K562 (cell line): ENCODE measurements around the gene LRFN2. TPM values are rescaled to one million over a fixed set of nuclear protein-coding genes. Genes with fewer than 3 reads are reported as not detected.
A peak's percentile ranks its signal among the peaks of the same experiment; 100 is the strongest.

ENCODE experiments used
- ATAC-seq: fragments of 200-7000 bp; cut with Tn5 transposase; 3 replicates; pipeline ENCODE4 v1.9.1; 2020; ENCODE audit warnings: moderate library complexity
- BruUV-seq: library from RNA; stranded (reverse); fragments of 400-500 nt; replicated peaks from 2 replicates; lab custom pipeline; 2021; lab: Mats Ljungman, UMichigan
- CTCF ChIA-PET: fragments of 300-600 bp; formaldehyde crosslinking; extraction: SDS; loops from one replicate; lab custom pipeline; 2021; ENCODE audit warnings: low intra/inter-chr PET ratio; lab: Yijun Ruan, JAX
- POLR2A ChIA-PET: fragments of 300-600, 350-650 bp; sonication (Branson Sonifier 250); formaldehyde crosslinking; extraction: SDS; loops from one replicate; lab custom pipeline; 2021; ENCODE audit warnings: antibody characterized with exemption, inconsistent platforms; lab: Yijun Ruan, JAX
- DNase-seq, 4 experiments: peaks; one replicate each; pipeline versions ENCODE4 v3.0.0 to v3.0.0-alpha.2; 2011 to 2018; ENCODE audit warnings: low spot score in 3 of 4, mixed read lengths in 3 of 4; ENCODE audit errors: extremely low read depth in 1 of 4
- FAIRE-seq: peaks from 2 replicates; lab custom pipeline; 2011; peaks lifted over from hg19 to GRCh38; lab: Jason Lieb, UNC
- H2AFZ ChIP-seq: 2 replicates; pipeline ENCODE4 v1.6.0; 2011; ENCODE audit warnings: low read depth, low read length, control low read depth, inconsistent platforms
- H3K27ac ChIP-seq: fragments of 200-600 bp; 3 replicates; pipeline ENCODE4 v1.8.0; 2011; ENCODE audit warnings: low read depth, mild to moderate bottlenecking, control low read depth, inconsistent platforms, low read length, moderate library complexity, mixed read lengths; ENCODE audit errors: extremely low read depth
- H3K27me3 ChIP-seq, 2 experiments: fragments of 300-600 bp in 1 of 2; 2 replicates in 1 of 2; 3 replicates in 1 of 2; pipeline versions ENCODE4 v1.6.0 to v1.8.0; 2011; ENCODE audit warnings: inconsistent platforms in 2 of 2, low read length in 2 of 2, mild to moderate bottlenecking in 1 of 2, mixed read lengths in 1 of 2, moderate library complexity in 1 of 2; ENCODE audit not compliant: control insufficient read depth in 2 of 2, insufficient read depth in 2 of 2
- H3K36me3 ChIP-seq: fragments of 300-600 bp; 3 replicates; pipeline ENCODE4 v1.8.0; 2011; ENCODE audit warnings: mild to moderate bottlenecking, low read length, inconsistent platforms; ENCODE audit not compliant: control insufficient read depth, insufficient read depth
- H3K4me1 ChIP-seq, 2 experiments: fragments of 200-600 bp in 1 of 2; replicated peaks in 1 of 2; 2 replicates in 1 of 2; 3 replicates in 1 of 2; pipeline versions ENCODE4 v1.5.1 to v1.8.0; 2011; ENCODE audit warnings: inconsistent platforms in 2 of 2, low read length in 2 of 2, mild to moderate bottlenecking in 1 of 2, mixed read lengths in 1 of 2, moderate library complexity in 1 of 2; ENCODE audit not compliant: control insufficient read depth in 2 of 2, insufficient read depth in 2 of 2
- H3K4me2 ChIP-seq: 2 replicates; pipeline ENCODE4 v1.6.1; 2011; ENCODE audit warnings: low read length, control low read depth, inconsistent platforms, mixed read lengths; ENCODE audit not compliant: insufficient read depth
- H3K4me3 ChIP-seq: fragments of 200-600 bp; sonication (generic), shearing (Covaris generic); 2 replicates; pipeline ENCODE4 v1.5.1; 2016; ENCODE audit warnings: control low read depth, inconsistent platforms
- H3K79me2 ChIP-seq: fragments of 200-600 bp; 3 replicates; pipeline ENCODE4 v1.8.0; 2011; ENCODE audit warnings: low read length, inconsistent platforms; ENCODE audit not compliant: control insufficient read depth, insufficient read depth
- H3K9ac ChIP-seq, 2 experiments: 2 replicates each; pipeline versions ENCODE4 v1.6.0 to v1.6.1; 2011; ENCODE audit warnings: low read depth in 2 of 2, low read length in 2 of 2, control low read depth in 1 of 2, inconsistent platforms in 1 of 2, mild to moderate bottlenecking in 1 of 2, mixed read lengths in 1 of 2; ENCODE audit not compliant: insufficient read depth in 1 of 2
- H3K9me1 ChIP-seq: one replicate; pipeline ENCODE4 v1.6.0; 2011; ENCODE audit warnings: inconsistent platforms, mild to moderate bottlenecking, low read length, moderate library complexity; ENCODE audit not compliant: control insufficient read depth, insufficient read depth
- H3K9me3 ChIP-seq: replicated peaks from 2 replicates; pipeline ENCODE4 v1.5.1; 2011; ENCODE audit warnings: low read depth, low read length, inconsistent platforms; ENCODE audit not compliant: control insufficient read depth, insufficient read depth
- H4K20me1 ChIP-seq: replicated peaks from 2 replicates; pipeline ENCODE4 v1.6.1; 2011; ENCODE audit warnings: low read length, inconsistent platforms, mixed read lengths; ENCODE audit not compliant: control insufficient read depth, insufficient read depth
- C11orf30 ChIP-seq: fragments of 450-650 bp; IDR thresholded peaks from 2 replicates; pipeline ENCODE4 v1.6.1; 2016; ENCODE audit warnings: low read depth, mild to moderate bottlenecking
- ILK ChIP-seq: fragments of 450-650 bp; IDR thresholded peaks from 2 replicates; pipeline ENCODE4 v1.6.1; 2016; ENCODE audit warnings: missing genetic modification characterization, low read depth, mild to moderate bottlenecking, missing compliant biosample characterization, moderate library complexity, borderline replicate concordance
- MIER1 ChIP-seq: fragments of 450-650 bp; IDR thresholded peaks from 2 replicates; pipeline ENCODE4 v1.6.1; 2016; ENCODE audit warnings: antibody characterized with exemption, mild to moderate bottlenecking, low read depth
- NFXL1 ChIP-seq: fragments of 450-650 bp; formaldehyde crosslinking; IDR thresholded peaks from 2 replicates; pipeline ENCODE4 v1.4.0; 2021; ENCODE audit warnings: mild to moderate bottlenecking
- PHTF2 ChIP-seq: fragments of 250-450 bp; sonication (Bioruptor Pico); IDR thresholded peaks from 2 replicates; pipeline ENCODE4 v1.5.0; 2021; ENCODE audit warnings: mild to moderate bottlenecking
- SIN3B ChIP-seq: fragments of 450-650 bp; IDR thresholded peaks from 2 replicates; pipeline ENCODE4 v1.6.1; 2017; ENCODE audit warnings: low read depth, mild to moderate bottlenecking, moderate library complexity
- ZBTB7A ChIP-seq: IDR thresholded peaks from 2 replicates; pipeline ENCODE4 v1.6.1; 2011; ENCODE audit warnings: low read depth, mild to moderate bottlenecking, low read length, moderate library complexity, borderline replicate concordance; ENCODE audit not compliant: control insufficient read depth
- ZFP36 ChIP-seq: fragments of 150-350 bp; IDR thresholded peaks from 2 replicates; pipeline ENCODE4 v1.6.1; 2018; ENCODE audit warnings: low read length, low read depth; ENCODE audit not compliant: partially characterized antibody
- ZKSCAN3 ChIP-seq: fragments of 250-450 bp; sonication (Bioruptor Pico); IDR thresholded peaks from 2 replicates; pipeline ENCODE4 v1.4.0; 2020
- ZNF695 ChIP-seq: fragments of 450-650 bp; formaldehyde crosslinking; IDR thresholded peaks from 2 replicates; pipeline ENCODE4 v1.4.0; 2020; ENCODE audit warnings: mild to moderate bottlenecking, moderate library complexity
- WGBS: fragments of 100-300 bp; shearing (Covaris generic); methylation state at CpG from one replicate; pipeline ENCODE4 v1.1.6; 2016; ENCODE audit warnings: low coverage, mixed read lengths; ENCODE audit not compliant: insufficient coverage; ENCODE audit errors: missing lambda C conversion rate; 5-methylcytosine and 5-hydroxymethylcytosine counted together
- in situ Hi-C: fragments of 300-500 bp; cut with MboI; formaldehyde crosslinking; loops from 4 replicates; pipeline ENCODE4 v1.15.0; 2018; ENCODE audit warnings: inconsistent platforms, mixed read lengths
- intact Hi-C: fragments of 100-400 bp; cut with micrococcal nuclease; formaldehyde crosslinking; loops from 2 replicates; pipeline ENCODE4 v1.14.2; 2022
- polyA plus RNA-seq, 8 experiments: library from polyadenylated mRNA; depleted of rRNA in 4 of 8; stranded (reverse) in 5 of 8; unstranded in 3 of 8; fragments of >200 nt; fragmentation: Nextera tagmentation in 2 of 8; fragmentation: Illumina TruSeq in 1 of 8; extraction: Ambion mirVana in 2 of 8; extraction: Trizol in 1 of 8; gene quantifications; 2 replicates each; pipeline versions ENCODE4 v1.2.1 to v1.2.3, GENCODE V29; 2011 to 2014; ENCODE audit warnings: inconsistent platforms in 1 of 8, missing spikeins in 1 of 8
- total RNA-seq, 7 experiments: library from RNA; depleted of rRNA in 6 of 7; stranded (reverse); fragments of >200 nt in 6 of 7; fragmentation: Illumina TruSeq in 2 of 7; extraction: Trizol in 2 of 7; gene quantifications; 2 replicates each; pipeline versions ENCODE4 v1.2.1 to v1.2.3, GENCODE V29; 2011 to 2021; ENCODE audit warnings: low replicate concordance in 1 of 7
- TF ChIP-seq, protein P1 (sequence below), 2 experiments: fragments of 450-650 bp; formaldehyde crosslinking in 1 of 2; IDR thresholded peaks; 2 replicates each; pipeline versions ENCODE4 v1.4.0 to v1.6.1; 2014 to 2020; ENCODE audit warnings: mild to moderate bottlenecking in 2 of 2, borderline replicate concordance in 1 of 2, low read depth in 1 of 2

The LRFN2 gene
- total and polyA plus RNA-seq, 9 of the 15 experiments (the other 6 are each of a cell fraction or from before 2014, with no cell fraction given) = not detected

DNA sequence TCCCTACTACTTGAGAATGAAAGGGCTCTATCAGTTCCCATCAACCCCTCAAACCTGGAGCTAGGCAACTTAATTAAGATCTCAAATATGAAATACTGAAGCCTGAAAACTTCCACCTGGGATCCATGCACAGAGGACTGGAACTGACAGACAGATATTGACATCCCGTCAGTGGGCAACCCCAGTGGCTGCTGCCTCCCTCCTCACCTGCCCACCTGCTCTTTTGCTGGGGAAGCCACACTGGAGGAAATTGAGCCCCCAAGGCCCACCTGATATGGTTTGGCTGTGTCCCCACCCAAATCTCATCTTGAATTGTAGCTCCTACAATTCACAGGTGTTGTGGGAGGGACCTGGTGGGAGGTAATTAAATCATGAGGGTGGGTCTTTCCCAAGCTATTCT, 192.8 kb downstream of the LRFN2 start:
- POLR2A ChIA-PET = no interaction called here
- in situ Hi-C loops = no loop called here
- H4K20me1 ChIP-seq = peaks cover 5% of the 10 kb centered on the region; the same call in 1 of the 2 replicates

DNA sequence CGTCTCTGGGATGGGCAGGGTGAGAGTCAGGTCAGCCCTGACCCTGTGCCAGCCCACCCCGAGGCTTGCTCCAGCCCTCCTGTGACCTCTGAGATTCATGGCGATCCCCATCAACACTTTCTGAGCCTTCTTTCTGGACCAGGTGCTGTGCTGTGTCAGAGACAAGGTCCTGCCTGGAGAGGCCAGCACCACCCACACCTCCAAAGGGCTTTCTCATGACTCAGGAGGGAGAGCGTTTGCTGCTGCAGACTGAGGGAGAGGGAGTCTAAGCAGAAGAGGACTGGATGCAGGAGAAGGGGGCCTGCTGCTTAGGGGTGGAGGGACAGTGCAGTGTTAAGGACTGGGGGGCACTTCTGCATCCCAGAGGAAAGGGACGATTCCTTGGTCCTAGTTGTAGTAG, 193.5 kb downstream of the LRFN2 start:
- intact Hi-C loops (no loop called here), in situ Hi-C loops (no loop called here)

More for the DNA sequence above, 192.8 kb downstream of the LRFN2 start:
- CTCF ChIA-PET = no interaction called here
- DNase-seq = no peak
- ATAC-seq = no peak
- no TSS peak for BruUV-seq
- H3K79me2 ChIP-seq = no peaks in the 10 kb centered on the region
- no peak overlapping the region for H2AFZ ChIP-seq
- 0% methylated on average over 1 of the region's 1 CpG for WGBS
- H3K9me1 ChIP-seq = no peaks in the 10 kb centered on the region
- no peak overlapping the region for H3K4me2 ChIP-seq
- no peak overlapping the region for H3K9ac ChIP-seq
- no peak for TF ChIP-seq MIER1
- no peak for TF ChIP-seq ZBTB7A
- TF ChIP-seq PHTF2 (CRISPR knock-in tag) = no peak
- no peak for TF ChIP-seq C11orf30
- no peak for TF ChIP-seq NFXL1
- FAIRE-seq = no peak
- intact Hi-C loops = no loop called here
- H3K4me3 ChIP-seq = no peak overlapping the region
- peaks cover 0 to 9% of the 10 kb centered on the region in 2 experiments; a peak in 2 of 5 replicates for H3K4me1 ChIP-seq
- H3K27me3 ChIP-seq = peaks cover 39 to 75% of the 10 kb centered on the region in 2 experiments
- no peak overlapping the region for H3K27ac ChIP-seq
- H3K9me3 ChIP-seq = no peaks in the 10 kb centered on the region
- no peaks in the 10 kb centered on the region for H3K36me3 ChIP-seq

More for the DNA sequence above, 193.5 kb downstream of the LRFN2 start:
- TF ChIP-seq ILK (tag) (no peak), ZNF695 (no peak), ZFP36 (peak; percentile 43), ZKSCAN3 (CRISPR knock-in tag) (no peak), SIN3B (no peak)
- TF ChIP-seq, protein P1, sequence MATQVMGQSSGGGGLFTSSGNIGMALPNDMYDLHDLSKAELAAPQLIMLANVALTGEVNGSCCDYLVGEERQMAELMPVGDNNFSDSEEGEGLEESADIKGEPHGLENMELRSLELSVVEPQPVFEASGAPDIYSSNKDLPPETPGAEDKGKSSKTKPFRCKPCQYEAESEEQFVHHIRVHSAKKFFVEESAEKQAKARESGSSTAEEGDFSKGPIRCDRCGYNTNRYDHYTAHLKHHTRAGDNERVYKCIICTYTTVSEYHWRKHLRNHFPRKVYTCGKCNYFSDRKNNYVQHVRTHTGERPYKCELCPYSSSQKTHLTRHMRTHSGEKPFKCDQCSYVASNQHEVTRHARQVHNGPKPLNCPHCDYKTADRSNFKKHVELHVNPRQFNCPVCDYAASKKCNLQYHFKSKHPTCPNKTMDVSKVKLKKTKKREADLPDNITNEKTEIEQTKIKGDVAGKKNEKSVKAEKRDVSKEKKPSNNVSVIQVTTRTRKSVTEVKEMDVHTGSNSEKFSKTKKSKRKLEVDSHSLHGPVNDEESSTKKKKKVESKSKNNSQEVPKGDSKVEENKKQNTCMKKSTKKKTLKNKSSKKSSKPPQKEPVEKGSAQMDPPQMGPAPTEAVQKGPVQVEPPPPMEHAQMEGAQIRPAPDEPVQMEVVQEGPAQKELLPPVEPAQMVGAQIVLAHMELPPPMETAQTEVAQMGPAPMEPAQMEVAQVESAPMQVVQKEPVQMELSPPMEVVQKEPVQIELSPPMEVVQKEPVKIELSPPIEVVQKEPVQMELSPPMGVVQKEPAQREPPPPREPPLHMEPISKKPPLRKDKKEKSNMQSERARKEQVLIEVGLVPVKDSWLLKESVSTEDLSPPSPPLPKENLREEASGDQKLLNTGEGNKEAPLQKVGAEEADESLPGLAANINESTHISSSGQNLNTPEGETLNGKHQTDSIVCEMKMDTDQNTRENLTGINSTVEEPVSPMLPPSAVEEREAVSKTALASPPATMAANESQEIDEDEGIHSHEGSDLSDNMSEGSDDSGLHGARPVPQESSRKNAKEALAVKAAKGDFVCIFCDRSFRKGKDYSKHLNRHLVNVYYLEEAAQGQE (IDR thresholded peaks at IDR 0.05; ENCODE audit: borderline replicate concordance) = no peak
- TF ChIP-seq, protein P1 (CRISPR knock-in tag; IDR thresholded peaks at IDR 0.05; ENCODE audit: low read depth) = no peak
- Histone ChIP-seq H3K27ac (no peak overlapping the region), H3K36me3 (no peaks in the 10 kb centered on the region), H3K79me2 (no peaks in the 10 kb centered on the region), H2AFZ (no peak overlapping the region), H3K27me3 (peaks cover 38 to 70% of the 10 kb centered on the region in 2 experiments), H3K9ac (no peak overlapping the region), H3K4me1 (peaks cover 0 to 9% of the 10 kb centered on the region in 2 experiments; a peak in 2 of 5 replicates), H3K4me2 (no peak overlapping the region), H4K20me1 (peaks cover 5% of the 10 kb centered on the region; the same call in 1 of the 2 replicates), H3K9me3 (no peaks in the 10 kb centered on the region), H3K4me3 (no peak overlapping the region), H3K9me1 (no peaks in the 10 kb centered on the region)
- DNase-seq (no peak), FAIRE-seq (no peak), ATAC-seq (peak; percentile 52; the same call in 2 of the 3 replicates)
- ChIA-PET CTCF (no interaction called here), POLR2A (no interaction called here)
- BruUV-seq = no TSS peak
- 0% methylated on average over 4 of the region's 5 CpGs for WGBS
